B cell (primary cell): ENCODE measurements around the gene SDR42E1. TPM values are rescaled to one million over a fixed set of nuclear protein-coding genes. Genes with fewer than 3 reads are reported as not detected.

Experiments
- ATAC-seq: fragments of 200-7000 bp; cut with Tn5 transposase; one replicate; pipeline ENCODE4 v1.10.0; 2021; ENCODE audit warnings: low read depth, mild to moderate bottlenecking, moderate number of reproducible peaks, moderate library complexity
- CTCF ChIA-PET: fragments of 350-600 bp; sonication (Branson Sonifier 250); formaldehyde crosslinking; loops from one replicate; lab custom pipeline; 2021; ENCODE audit warnings: antibody characterized with exemption, inconsistent platforms; lab: Charles Lee
- POLR2A ChIA-PET: fragments of 350-600 bp; sonication (Branson Sonifier 250); formaldehyde crosslinking; loops from one replicate; lab custom pipeline; 2021; ENCODE audit warnings: antibody characterized with exemption; lab: Charles Lee
- DNase-seq: peaks from one replicate; pipeline ENCODE4 v3.0.0; 2013
- H2AFZ ChIP-seq: 2 replicates; pipeline ENCODE4 v1.6.1; 2012; ENCODE audit warnings: mild to moderate bottlenecking, low read depth, low read length; ENCODE audit not compliant: insufficient read depth, poor library complexity, severe bottlenecking
- H3K27ac ChIP-seq, 2 donors: 1 replicate in 1 of 2; 2 replicates in 1 of 2; pipeline ENCODE4 v1.5.1; 2012 to 2013; ENCODE audit warnings: low read length in 2 of 2, mild to moderate bottlenecking in 2 of 2, moderate library complexity in 1 of 2
- H3K27me3 ChIP-seq, 4 experiments: fragments of 200-600 bp in 1 of 4; sonication (generic) in 1 of 4; replicated peaks in 1 of 4; 1 replicate in 2 of 4; 2 replicates in 2 of 4; pipeline versions ENCODE4 v1.6.1 to v1.7.0; 2013 to 2016; ENCODE audit warnings: low read length in 3 of 4, mild to moderate bottlenecking in 2 of 4, mixed read lengths in 1 of 4, moderate library complexity in 1 of 4; ENCODE audit not compliant: insufficient read depth in 4 of 4, control insufficient read depth in 3 of 4; ENCODE audit errors: control extremely low read depth in 1 of 4
- H3K36me3 ChIP-seq, 2 experiments: replicated peaks in 1 of 2; 1 replicate in 1 of 2; 2 replicates in 1 of 2; pipeline versions ENCODE4 v1.6.1 to v1.7.1; 2013; ENCODE audit warnings: low read length in 1 of 2; ENCODE audit not compliant: insufficient read depth in 2 of 2, control insufficient read depth in 1 of 2; ENCODE audit errors: control extremely low read depth in 1 of 2, extremely low read depth in 1 of 2
- H3K4me1 ChIP-seq, 2 donors: fragments of 200-600 bp in 1 of 2; sonication (generic) in 1 of 2; 1 replicate in 1 of 2; 2 replicates in 1 of 2; pipeline versions ENCODE4 v1.5.1 to v1.6.1; 2013 to 2017; ENCODE audit warnings: low read length in 2 of 2; ENCODE audit not compliant: control insufficient read depth in 2 of 2, insufficient read depth in 2 of 2
- H3K4me2 ChIP-seq: replicated peaks from 2 replicates; pipeline ENCODE3; 2012; ENCODE audit warnings: mild to moderate bottlenecking, low read depth, low read length; ENCODE audit not compliant: poor library complexity, severe bottlenecking
- H3K4me3 ChIP-seq, 5 experiments: fragments of 200-600 bp in 1 of 5; sonication (generic) in 1 of 5; 1 replicate in 3 of 5; 2 replicates in 2 of 5; pipeline versions ENCODE4 v1.5.1 to v1.7.0; 2011 to 2016; ENCODE audit warnings: low read length in 4 of 5, mild to moderate bottlenecking in 4 of 5, low read depth in 2 of 5, control low read depth in 1 of 5, moderate library complexity in 1 of 5; ENCODE audit not compliant: insufficient read depth in 1 of 5; ENCODE audit errors: control extremely low read depth in 1 of 5, extremely low read depth in 1 of 5
- H3K79me2 ChIP-seq: fragments of 200-600 bp; sonication (generic); one replicate; pipeline ENCODE4 v1.6.0; 2016; ENCODE audit warnings: low read length; ENCODE audit not compliant: control insufficient read depth, insufficient read depth
- H3K9ac ChIP-seq: fragments of 200-600 bp; sonication (generic); 2 replicates; pipeline ENCODE4 v1.6.1; 2017; ENCODE audit warnings: mild to moderate bottlenecking, low read length, moderate library complexity
- H3K9me3 ChIP-seq, 3 donors: one replicate each; pipeline versions ENCODE4 v1.6.1 to v1.7.1; 2013; ENCODE audit warnings: low read length in 2 of 3; ENCODE audit not compliant: control insufficient read depth in 2 of 3, insufficient read depth in 1 of 3; ENCODE audit errors: control extremely low read depth in 1 of 3
- H4K20me1 ChIP-seq: 2 replicates; pipeline ENCODE4 v1.6.0; 2012; ENCODE audit warnings: mild to moderate bottlenecking, low read length; ENCODE audit not compliant: insufficient read depth, control insufficient read depth, poor library complexity, severe bottlenecking
- H3K27ac Mint-ChIP-seq: one replicate; pipeline ENCODE4 v1.8.0; 2021; ENCODE audit warnings: mixed read lengths
- H3K27me3 Mint-ChIP-seq: one replicate; pipeline ENCODE4 v1.8.0; 2021; ENCODE audit warnings: mixed read lengths
- H3K4me1 Mint-ChIP-seq: one replicate; pipeline ENCODE4 v1.8.0; 2021; ENCODE audit warnings: mixed read lengths
- H3K4me3 Mint-ChIP-seq: one replicate; pipeline ENCODE4 v1.8.0; 2021; ENCODE audit warnings: mixed read lengths
- H3K9me3 Mint-ChIP-seq: one replicate; pipeline ENCODE4 v1.8.0; 2022; ENCODE audit warnings: mixed read lengths; ENCODE audit not compliant: insufficient read depth
- EZH2 ChIP-seq: IDR thresholded peaks from 2 replicates; pipeline ENCODE4 v1.6.1; 2012; ENCODE audit warnings: borderline replicate concordance, low read depth, mild to moderate bottlenecking, moderate library complexity, low read length; ENCODE audit not compliant: insufficient read depth, poor library complexity, severe bottlenecking
- WGBS: methylation state at CpG from one replicate; pipeline ENCODE4 v1.1.5; 2013; ENCODE audit warnings: missing lambda C conversion rate; ENCODE audit not compliant: insufficient coverage; 5-methylcytosine and 5-hydroxymethylcytosine counted together
- intact Hi-C: fragments of 100-400 bp; cut with micrococcal nuclease; formaldehyde crosslinking; loops from one replicate; pipeline ENCODE4 v1.10.0; 2022
- polyA plus RNA-seq: library from polyadenylated mRNA; depleted of rRNA; stranded (reverse); fragments of >200 nt; gene quantifications from 2 replicates; pipeline ENCODE4 v1.2.3, GENCODE V29; 2012
- total RNA-seq, 2 donors: library from RNA; stranded (reverse); fragments of 120-200 nt in 1 of 2; gene quantifications; 1 replicate in 1 of 2; 2 replicates in 1 of 2; pipeline versions ENCODE4 v1.2.3 to v1.2.4, GENCODE V29; 2013 to 2022
- TF ChIP-seq, protein P1 (sequence below): fragments of 200-600 bp; IDR thresholded peaks from one replicate; pipeline ENCODE4 v1.8.0; 2022; ENCODE audit warnings: antibody characterized with exemption, mild to moderate bottlenecking

The SDR42E1 gene
- total and polyA plus RNA-seq, 2 donors (not counting 1 experiment from before 2014, with no cell fraction given): 2.1 to 6.9 TPM

- ChIA-PET CTCF (no interaction called here), POLR2A (no interaction called here)
- no peak overlapping the region for H3K9ac ChIP-seq
- no peak overlapping the region for H3K4me3 Mint-ChIP-seq
- no peak for TF ChIP-seq EZH2
- TF ChIP-seq, protein P1, sequence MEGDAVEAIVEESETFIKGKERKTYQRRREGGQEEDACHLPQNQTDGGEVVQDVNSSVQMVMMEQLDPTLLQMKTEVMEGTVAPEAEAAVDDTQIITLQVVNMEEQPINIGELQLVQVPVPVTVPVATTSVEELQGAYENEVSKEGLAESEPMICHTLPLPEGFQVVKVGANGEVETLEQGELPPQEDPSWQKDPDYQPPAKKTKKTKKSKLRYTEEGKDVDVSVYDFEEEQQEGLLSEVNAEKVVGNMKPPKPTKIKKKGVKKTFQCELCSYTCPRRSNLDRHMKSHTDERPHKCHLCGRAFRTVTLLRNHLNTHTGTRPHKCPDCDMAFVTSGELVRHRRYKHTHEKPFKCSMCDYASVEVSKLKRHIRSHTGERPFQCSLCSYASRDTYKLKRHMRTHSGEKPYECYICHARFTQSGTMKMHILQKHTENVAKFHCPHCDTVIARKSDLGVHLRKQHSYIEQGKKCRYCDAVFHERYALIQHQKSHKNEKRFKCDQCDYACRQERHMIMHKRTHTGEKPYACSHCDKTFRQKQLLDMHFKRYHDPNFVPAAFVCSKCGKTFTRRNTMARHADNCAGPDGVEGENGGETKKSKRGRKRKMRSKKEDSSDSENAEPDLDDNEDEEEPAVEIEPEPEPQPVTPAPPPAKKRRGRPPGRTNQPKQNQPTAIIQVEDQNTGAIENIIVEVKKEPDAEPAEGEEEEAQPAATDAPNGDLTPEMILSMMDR: no peak
- intact Hi-C loops: no loop called here
- peaks cover 0 to 15% (median 6%) of the 10 kb centered on the region in 4 experiments for H3K27me3 ChIP-seq
- no peak overlapping the region for H3K27ac Mint-ChIP-seq
- H3K9me3 ChIP-seq: peaks cover 0 to 5% (median 5%) of the 10 kb centered on the region in 3 donors
- no peaks in the 10 kb centered on the region for H3K4me1 ChIP-seq
- no peak overlapping the region for H3K4me2 ChIP-seq
- ATAC-seq (no peak), DNase-seq (no peak)
- H3K36me3 ChIP-seq: no peaks in the 10 kb centered on the region
- H3K27me3 Mint-ChIP-seq: peaks cover 46% of the 10 kb centered on the region
- no peak overlapping the region for H3K4me3 ChIP-seq
- 88% methylated on average over 1 of the region's 5 CpGs for WGBS
- no peaks in the 10 kb centered on the region for H3K9me3 Mint-ChIP-seq
- no peak overlapping the region for H3K27ac ChIP-seq
- no peaks in the 10 kb centered on the region for H4K20me1 ChIP-seq
- no peak overlapping the region for H2AFZ ChIP-seq
- H3K79me2 ChIP-seq: no peaks in the 10 kb centered on the region
- H3K4me1 Mint-ChIP-seq: no peaks in the 10 kb centered on the region
Measured at GRCh38 chr16:82020051-82020450, 8.8 kb upstream of the SDR42E1 start.

DNA sequence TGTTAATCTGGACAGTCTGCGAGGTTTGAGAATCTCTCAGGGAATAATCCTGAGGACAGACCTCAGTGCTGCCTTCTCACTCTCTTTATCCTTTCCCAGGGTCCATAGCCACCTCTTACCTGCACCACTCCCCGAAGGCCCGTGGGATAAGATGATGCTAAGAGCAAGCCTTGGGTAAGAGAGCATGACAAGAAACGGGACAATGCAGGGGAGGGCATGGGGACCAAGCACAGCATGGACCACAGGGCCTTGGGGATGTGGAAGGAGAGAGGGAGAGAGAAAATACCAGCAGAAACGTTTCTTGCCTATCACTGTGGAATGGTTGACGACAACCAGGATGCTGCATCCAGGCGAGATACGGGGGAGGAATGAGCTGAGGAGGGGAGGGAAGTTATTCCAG, 8.3 kb upstream of the SDR42E1 start:
- peaks cover 0 to 10% (median 7%) of the 10 kb centered on the region in 3 donors for H3K9me3 ChIP-seq
- Mint-ChIP-seq H3K27ac (no peak overlapping the region), H3K4me3 (no peak overlapping the region), H3K4me1 (no peaks in the 10 kb centered on the region), H3K9me3 (no peaks in the 10 kb centered on the region), H3K27me3 (peaks cover 48% of the 10 kb centered on the region)
- no peaks in the 10 kb centered on the region for H3K4me1 ChIP-seq
- no peak for TF ChIP-seq EZH2
- TF ChIP-seq, protein P1: no peak
- no peak overlapping the region for H3K4me2 ChIP-seq
- ChIA-PET POLR2A (no interaction called here), CTCF (no interaction called here)
- WGBS: 55% methylated on average over 6 of the region's 8 CpGs
- no peak overlapping the region for H3K4me3 ChIP-seq
- intact Hi-C loops: no loop called here
- H3K27me3 ChIP-seq: peaks cover 0 to 13% (median 8%) of the 10 kb centered on the region in 4 experiments
- H4K20me1 ChIP-seq: no peaks in the 10 kb centered on the region
- no peaks in the 10 kb centered on the region for H3K79me2 ChIP-seq
- no peak overlapping the region for H3K27ac ChIP-seq
- DNase-seq (no peak), ATAC-seq (no peak)
- no peaks in the 10 kb centered on the region for H3K36me3 ChIP-seq
- no peak overlapping the region for H2AFZ ChIP-seq
- no peak overlapping the region for H3K9ac ChIP-seq
